GM12872 (cell line): ENCODE results near the gene SMOC2.

Experiments
- CTCF ChIP-seq: IDR thresholded peaks from 3 replicates; pipeline ENCODE4 v1.5.1; 2011; ENCODE audit warnings: low read depth, mild to moderate bottlenecking, low read length, moderate library complexity; ENCODE audit not compliant: insufficient read depth

SMOC2 gene

GRCh38 chr6:168448243-168448855 is 7.4 kb downstream of the SMOC2 start:
- no peak for TF ChIP-seq CTCF

GRCh38 chr6:168450917-168451316 is 9.9 kb downstream of the SMOC2 start:
- TF ChIP-seq CTCF = no peak

GRCh38 chr6:168451805-168452517 is 11.0 kb downstream of the SMOC2 start:
- TF ChIP-seq CTCF = no peak

GRCh38 chr6:168452685-168453377 is 11.8 kb downstream of the SMOC2 start:
- TF ChIP-seq CTCF = no peak

GRCh38 chr6:168455847-168456530 is 15.0 kb downstream of the SMOC2 start:
- TF ChIP-seq CTCF = no peak

- TF ChIP-seq CTCF = no peak
Measured at GRCh38 chr6:168456907-168457652, 16.1 kb downstream of the SMOC2 start.

- no peak for TF ChIP-seq CTCF
Measured at GRCh38 chr6:168457653-168457934, 16.6 kb downstream of the SMOC2 start.
